HG03097 (cell line): ENCODE measurements around the gene FAM193A.
"Not testable (repeated sequence)": the region's sequence is repeated elsewhere in the genome, so short reads cannot be mapped to it uniquely, and the experiment has no call there.

Experiments used
- ATAC-seq: cut with Tn5 transposase; IDR thresholded peaks from one replicate; pipeline ENCODE4 v1.9.1; 2021; ENCODE audit not compliant: unreplicated experiment, low FRiP score

Gene FAM193A

GRCh38 chr4:2514193-2514592, 22.3 kb upstream of the FAM193A start:
- ATAC-seq: not testable (repeated sequence)

- not testable (repeated sequence) for ATAC-seq
Measured at GRCh38 chr4:2514944-2515343, 21.5 kb upstream of the FAM193A start.

- no peak for ATAC-seq
Measured at GRCh38 chr4:2515830-2516550, 20.5 kb upstream of the FAM193A start.

- ATAC-seq: no peak
Measured at GRCh38 chr4:2516635-2517034, 19.8 kb upstream of the FAM193A start.

DNA sequence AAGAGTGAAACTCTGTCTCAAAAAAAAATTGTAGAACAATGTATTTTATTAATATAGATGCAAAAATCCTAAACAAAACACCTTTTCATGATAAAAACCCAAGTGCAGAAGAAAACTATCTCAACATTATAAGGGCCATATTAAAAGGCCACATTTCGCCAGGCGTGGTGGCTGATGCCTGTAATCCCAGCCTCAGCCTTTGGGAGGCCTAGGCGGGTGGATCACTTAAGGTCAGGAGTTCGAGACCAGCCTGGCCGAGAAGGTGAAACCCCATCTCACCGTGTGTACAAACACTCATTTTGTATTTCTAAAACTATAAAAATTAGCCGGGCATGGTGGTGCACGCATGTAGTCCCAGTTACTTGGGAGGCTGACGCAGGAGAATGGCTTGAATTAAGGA, 9.9 kb upstream of the FAM193A start:
- no peak for ATAC-seq

- no peak for ATAC-seq
Measured at GRCh38 chr4:2534904-2535375, 1.5 kb upstream of the FAM193A start.

GRCh38 chr4:2535376-2536192, 863 bp upstream of the FAM193A start:
- ATAC-seq: peak; percentile 3

- peak; percentile 29 for ATAC-seq
Measured at GRCh38 chr4:2537011-2537830, 774 bp downstream of the FAM193A start.

GRCh38 chr4:2543580-2544191, 7.2 kb downstream of the FAM193A start:
- ATAC-seq: not testable (repeated sequence)

- ATAC-seq: no peak
Measured at GRCh38 chr4:2545321-2546013, 9.0 kb downstream of the FAM193A start.

- ATAC-seq: no peak
Measured at GRCh38 chr4:2546286-2546823, 9.9 kb downstream of the FAM193A start.

GRCh38 chr4:2546961-2547691, 10.7 kb downstream of the FAM193A start:
- ATAC-seq: not testable (repeated sequence)

DNA sequence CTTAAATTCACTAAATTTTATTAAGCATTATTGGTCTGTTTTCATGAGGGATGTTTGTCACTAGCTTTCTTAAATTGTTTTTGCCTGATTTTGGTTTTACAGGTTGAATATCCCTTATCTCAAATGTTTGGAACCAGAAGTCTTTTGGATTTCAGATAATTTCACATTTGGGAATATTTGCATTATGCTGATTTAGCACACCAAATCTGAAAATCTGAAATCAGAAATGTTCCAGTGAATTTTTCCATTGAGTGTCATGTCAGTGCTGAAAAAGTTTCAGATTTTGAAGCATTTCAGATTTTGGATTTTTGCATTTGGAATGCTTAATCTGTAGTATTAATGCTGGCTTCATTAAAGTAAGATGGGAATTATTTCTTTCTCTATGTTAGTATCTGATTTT, 14.7 kb downstream of the FAM193A start:
- no peak for ATAC-seq

GRCh38 chr4:2552806-2553205, 16.4 kb downstream of the FAM193A start:
- ATAC-seq: no peak

DNA sequence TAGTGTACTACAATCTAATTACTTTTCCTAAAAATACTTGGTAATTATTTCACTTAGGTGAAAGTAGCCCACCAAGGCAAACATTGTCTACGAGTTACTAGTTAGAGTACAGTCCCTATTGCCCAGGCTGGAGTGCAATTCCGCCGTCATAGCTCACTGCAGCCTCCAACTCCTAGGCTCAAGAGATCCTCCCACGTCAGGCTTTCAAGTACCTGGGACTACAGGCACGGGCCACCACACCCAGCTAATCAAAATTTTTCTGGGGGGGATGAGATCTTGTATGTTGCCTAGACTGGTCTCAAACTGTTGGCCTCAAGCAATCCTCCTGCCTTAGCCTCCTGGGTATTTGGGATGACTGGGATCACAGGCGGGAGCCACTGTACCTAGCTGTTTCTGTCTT, 21.9 kb downstream of the FAM193A start:
- ATAC-seq: no peak

DNA sequence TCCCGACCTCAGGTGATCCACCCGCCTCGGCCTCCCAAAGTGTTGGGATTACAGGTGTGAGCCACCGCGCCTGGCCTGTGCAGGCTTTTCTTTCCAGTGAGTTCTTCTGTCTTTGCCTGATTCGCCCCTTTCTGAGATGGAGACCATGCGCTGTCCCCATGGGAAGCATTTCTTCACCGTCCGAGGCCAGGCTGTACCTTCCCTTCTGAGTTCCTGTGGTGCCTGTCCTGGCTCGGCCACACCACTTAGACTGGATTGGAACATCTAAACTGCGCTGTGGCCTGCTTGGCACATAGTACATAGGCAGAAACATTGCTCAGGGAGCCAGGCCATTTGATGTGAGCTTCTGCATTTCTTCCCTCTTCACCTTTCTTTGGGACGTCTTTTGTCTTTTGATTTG, 23.7 kb downstream of the FAM193A start:
- no peak for ATAC-seq

- no peak for ATAC-seq
Measured at GRCh38 chr4:2565533-2565932, 29.1 kb downstream of the FAM193A start.

- no peak for ATAC-seq
Measured at GRCh38 chr4:2570036-2570435, 33.6 kb downstream of the FAM193A start.
